ENCODE data around the gene EXPH5. TPM values are rescaled to one million over a fixed set of nuclear protein-coding genes. Genes with fewer than 3 reads are reported as not detected.

EXPH5 gene
- total RNA-seq, 1 experiment from 2014 or later, result 18.3 TPM

GRCh38 chr11:108500169-108500568 is 93.4 kb downstream of the EXPH5 start:
- Histone ChIP-seq H3K27me3 (ENCODE audit: insufficient read depth, low read length) (no peaks in the 10 kb centered on the region), H3K4me2 (ENCODE audit: low read length) (no peak overlapping the region), H3K4me3 (replicated peaks in 1 of 2; ENCODE audit: low read depth in 1 of 2, low read length in 2 of 2) (no peak overlapping the region), H3K9me2 (ENCODE audit: insufficient read depth) (no peaks in the 10 kb centered on the region), H3K79me2 (ENCODE audit: insufficient read depth, low read length) (no peaks in the 10 kb centered on the region), H3K36me3 (ENCODE audit: control insufficient read depth in 1 of 2, insufficient read depth in 2 of 2, low read length in 2 of 2) (no peaks in the 10 kb centered on the region), H3K27ac (ENCODE audit: low read depth, low read length) (no peak overlapping the region), H3K4me1 (ENCODE audit: control insufficient read depth in 1 of 2, insufficient read depth in 2 of 2, low read length in 2 of 2) (peaks cover 12 to 32% of the 10 kb centered on the region in 2 experiments; a peak in 3 of 4 replicates), H4K20me1 (ENCODE audit: insufficient read depth) (no peaks in the 10 kb centered on the region), H3K9ac (ENCODE audit: low read length) (no peak overlapping the region), H3K9me3 (ENCODE audit: control insufficient read depth in 1 of 2, insufficient read depth in 1 of 2, low read depth in 1 of 2, low read length in 2 of 2) (no peaks in the 10 kb centered on the region), H2AFZ (ENCODE audit: low read depth, low read length, poor library complexity, severe bottlenecking) (no peak overlapping the region)
- DNase-seq (ENCODE audit: low read depth, low spot score) (no peak), ATAC-seq (no peak)
- ChIA-PET POLR2A (no interaction called here), CTCF (no interaction called here), RAD21 (ENCODE audit: low non-redundant PET in 1 of 2, low total read pairs in 2 of 2, uncharacterized antibody in 2 of 2, unreplicated experiment in 2 of 2) (no interaction called here)
- no peak for TF ChIP-seq POLR2A (IDR thresholded peaks at IDR 0.05; ENCODE audit: borderline replicate concordance, extremely low read depth, insufficient read depth, insufficient read length)
- no peak for TF ChIP-seq MAX (IDR thresholded peaks at IDR 0.05)
- no peak for TF ChIP-seq ZNF274 (IDR thresholded peaks at IDR 0.05; ENCODE audit: low read depth, low read length)
- TF ChIP-seq SP1 (IDR thresholded peaks at IDR 0.05; ENCODE audit: low read depth), result no peak
- no peak for TF ChIP-seq FOSL1 (IDR thresholded peaks at IDR 0.05; ENCODE audit: low read depth)
- no peak for TF ChIP-seq RAD21 (IDR thresholded peaks at IDR 0.05; ENCODE audit: low read depth)
- no peak for TF ChIP-seq TCF7L2 (IDR thresholded peaks at IDR 0.05; ENCODE audit: borderline replicate concordance, extremely low read depth, insufficient read depth, insufficient read length)
- no peak for TF ChIP-seq CBX3 (IDR thresholded peaks at IDR 0.05; ENCODE audit: low read depth)
- no peak for TF ChIP-seq ELF1 (IDR thresholded peaks at IDR 0.05; ENCODE audit: borderline replicate concordance, low read depth)
- no peak for TF ChIP-seq SIN3A (IDR thresholded peaks at IDR 0.05; ENCODE audit: low read depth)
- no peak for TF ChIP-seq EGR1 (IDR thresholded peaks at IDR 0.05; ENCODE audit: low read depth)
- no peak for TF ChIP-seq YY1 (IDR thresholded peaks at IDR 0.05; ENCODE audit: extremely low read depth, insufficient replicate concordance, low read depth, low read length)
- no peak for TF ChIP-seq CTCF (IDR thresholded peaks at IDR 0.05 in 2 of 3, conservative IDR thresholded peaks at IDR 0.05 in 1 of 3; ENCODE audit: borderline replicate concordance in 1 of 3, insufficient read depth in 1 of 3, low read depth in 2 of 3, low read length in 2 of 3)
- TF ChIP-seq ZFX (IDR thresholded peaks at IDR 0.05), result no peak
- TF ChIP-seq EZH2phosphoT487 (IDR thresholded peaks at IDR 0.05; ENCODE audit: borderline replicate concordance), result no peak
- no peak for TF ChIP-seq CEBPB (IDR thresholded peaks at IDR 0.05; ENCODE audit: low read depth)
- no peak for TF ChIP-seq EZH2 (IDR thresholded peaks at IDR 0.05)
- BruUV-seq (replicated peaks), result no TSS peak
- intact Hi-C loops (cut with micrococcal nuclease), result no loop called here

Measured in HCT116 (cell line).